SK-N-SH treated with all-trans-retinoic acid at 6 μM for 48 hours (cell line): Measurements from ENCODE around the gene RNASEH1.

Experiments used
- CREB5 ChIP-seq: fragments of 250-450 bp; sonication (Bioruptor Pico); IDR thresholded peaks from 2 replicates; pipeline ENCODE4 v1.5.1; 2020; ENCODE audit warnings: low read depth, mild to moderate bottlenecking, moderate library complexity
- CSDC2 ChIP-seq: fragments of 250-450 bp; sonication (Bioruptor Pico); IDR thresholded peaks from 2 replicates; pipeline ENCODE4 v1.5.0; 2020; ENCODE audit warnings: mild to moderate bottlenecking, moderate library complexity
- OSR1 ChIP-seq: fragments of 250-450 bp; sonication (Bioruptor Pico); IDR thresholded peaks from 2 replicates; pipeline ENCODE4 v1.8.0; 2022; ENCODE audit warnings: moderate library complexity, mild to moderate bottlenecking, inconsistent platforms
- PATZ1 ChIP-seq: fragments of 250-450 bp; sonication (Bioruptor Pico); IDR thresholded peaks from 2 replicates; pipeline ENCODE4 v1.8.0; 2020; ENCODE audit warnings: mild to moderate bottlenecking, moderate library complexity, borderline replicate concordance
- TCF4 ChIP-seq: fragments of 250-450 bp; sonication (Bioruptor Pico); IDR thresholded peaks from 2 replicates; pipeline ENCODE4 v1.8.0; 2021; ENCODE audit warnings: mild to moderate bottlenecking, moderate library complexity, borderline replicate concordance
- ZFP3 ChIP-seq: fragments of 250-450 bp; sonication (Bioruptor Pico); IDR thresholded peaks from 2 replicates; pipeline ENCODE4 v1.5.0; 2020; ENCODE audit warnings: mild to moderate bottlenecking, moderate library complexity
- ZFP30 ChIP-seq: fragments of 450-650 bp; formaldehyde crosslinking; IDR thresholded peaks from 2 replicates; pipeline ENCODE4 v1.5.0; 2022; ENCODE audit warnings: mild to moderate bottlenecking, moderate library complexity
- ZNF70 ChIP-seq: fragments of 450-650 bp; formaldehyde crosslinking; IDR thresholded peaks from 2 replicates; pipeline ENCODE4 v1.5.0; 2020; ENCODE audit warnings: mild to moderate bottlenecking, moderate library complexity
- ZNF8 ChIP-seq: fragments of 450-650 bp; formaldehyde crosslinking; IDR thresholded peaks from 2 replicates; pipeline ENCODE4 v1.5.0; 2020; ENCODE audit warnings: mild to moderate bottlenecking, moderate library complexity

- TF ChIP-seq PATZ1 (no peak), ZFP30 (no peak), OSR1 (CRISPR knock-in tag) (no peak), CSDC2 (CRISPR knock-in tag) (no peak), CREB5 (CRISPR knock-in tag) (no peak), ZNF8 (no peak), ZFP3 (CRISPR knock-in tag) (no peak), ZNF70 (CRISPR knock-in tag) (no peak), TCF4 (CRISPR knock-in tag) (no peak)
Measured at GRCh38 chr2:3512086-3512485, 46.0 kb downstream of the RNASEH1 start.
